BJ (cell line): ENCODE data around the gene OXTR. TPM values are rescaled to one million over a fixed set of nuclear protein-coding genes. Genes with fewer than 3 reads are reported as not detected.

Experiments used
- CTCF ChIA-PET: fragments of 350-600 bp; formaldehyde crosslinking; extraction: SDS; loops from one replicate; lab custom pipeline; 2021; ENCODE audit warnings: antibody characterized with exemption, inconsistent platforms; lab: Yijun Ruan, JAX
- POLR2A ChIA-PET: fragments of 300-600 bp; sonication (Branson Sonifier 250); formaldehyde crosslinking; extraction: SDS; loops from one replicate; lab custom pipeline; 2021; ENCODE audit warnings: antibody characterized with exemption; lab: Charles Lee
- DNase-seq: peaks from one replicate; pipeline ENCODE4 v3.0.0-alpha.2; 2011; ENCODE audit warnings: low read depth
- H3K27me3 ChIP-seq: 2 replicates; pipeline ENCODE4 v1.6.0; 2011; ENCODE audit warnings: low read length; ENCODE audit not compliant: control insufficient read depth, insufficient read depth
- H3K36me3 ChIP-seq: 2 replicates; pipeline ENCODE4 v1.5.1; 2011; ENCODE audit warnings: low read length; ENCODE audit not compliant: control insufficient read depth, insufficient read depth
- H3K4me3 ChIP-seq: 2 replicates; pipeline ENCODE4 v1.5.1; 2011; ENCODE audit warnings: low read depth, mild to moderate bottlenecking, control low read depth, low read length
- CTCF ChIP-seq: IDR thresholded peaks from 2 replicates; pipeline ENCODE4 v1.5.1; 2011; ENCODE audit warnings: low read depth, mild to moderate bottlenecking, control low read depth, inconsistent platforms, low read length, moderate library complexity; ENCODE audit not compliant: insufficient read depth
- polyA plus RNA-seq: library from polyadenylated mRNA; depleted of rRNA; stranded (reverse); fragments of >200 nt; gene quantifications from 2 replicates; pipeline ENCODE4 v1.2.3, GENCODE V29; 2011

OXTR gene
- polyA plus RNA-seq, 1 experiment: 195 TPM

- POLR2A ChIA-PET: no interaction called here
- no peak for TF ChIP-seq CTCF
- Histone ChIP-seq H3K36me3 (no peaks in the 10 kb centered on the region), H3K4me3 (no peak overlapping the region), H3K27me3 (no peaks in the 10 kb centered on the region)
- DNase-seq: no peak
- CTCF ChIA-PET: no interaction called here
Observed at GRCh38 chr3:8737823-8738222, 31.6 kb downstream of the OXTR start.

GRCh38 chr3:8737301-8737700 is 32.1 kb downstream of the OXTR start:
- Histone ChIP-seq H3K27me3 (no peaks in the 10 kb centered on the region), H3K36me3 (no peaks in the 10 kb centered on the region), H3K4me3 (no peak overlapping the region)
- no peak for DNase-seq
- POLR2A ChIA-PET: no interaction called here
- CTCF ChIA-PET: no interaction called here
- TF ChIP-seq CTCF: no peak

GRCh38 chr3:8736436-8736835 is 33.0 kb downstream of the OXTR start:
- H3K4me3 ChIP-seq: no peak overlapping the region
- no peak for TF ChIP-seq CTCF
- no peaks in the 10 kb centered on the region for H3K27me3 ChIP-seq
- H3K36me3 ChIP-seq: no peaks in the 10 kb centered on the region
- CTCF ChIA-PET: interaction anchor here (1.5 kb wide), 1 partner anchor 73 kb away, joined by 6 read pairs; no protein-coding TSS in a partner anchor
- POLR2A ChIA-PET: no interaction called here
- no peak for DNase-seq

DNA sequence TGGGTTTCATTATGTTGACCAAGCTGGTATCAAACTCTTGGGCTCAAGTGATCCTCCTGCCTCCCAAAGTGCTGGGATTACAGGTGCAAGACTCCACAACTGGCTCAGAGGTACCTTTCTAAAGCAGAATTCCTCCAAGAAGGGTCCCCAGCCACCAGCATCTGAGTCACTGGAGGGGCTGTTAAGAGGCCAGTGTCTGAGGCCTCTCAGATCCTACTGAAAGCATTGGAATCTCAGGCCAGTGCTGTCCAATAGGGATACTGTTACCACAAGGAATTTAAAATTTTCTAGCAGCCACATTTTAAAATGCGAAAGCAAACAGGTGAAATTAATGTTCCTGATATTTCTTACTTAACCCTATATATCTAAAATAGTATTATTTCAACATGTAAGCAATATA is 34.5 kb downstream of the OXTR start:
- H3K36me3 ChIP-seq: no peaks in the 10 kb centered on the region
- H3K4me3 ChIP-seq: no peak overlapping the region
- no peak for TF ChIP-seq CTCF
- DNase-seq: no peak
- no peaks in the 10 kb centered on the region for H3K27me3 ChIP-seq
- ChIA-PET CTCF (interaction anchor here (1.5 kb wide), 1 partner anchor 71 kb away, joined by 6 read pairs; no protein-coding TSS in a partner anchor), POLR2A (interaction anchor here (0.6 kb wide), 1 partner anchor 30 kb away, joined by 4 read pairs; no protein-coding TSS in a partner anchor)

- no peak for DNase-seq
- ChIA-PET POLR2A (interaction anchor here (0.6 kb wide), 1 partner anchor 31 kb away, joined by 4 read pairs; no protein-coding TSS in a partner anchor), CTCF (no interaction called here)
- TF ChIP-seq CTCF: no peak
- Histone ChIP-seq H3K27me3 (no peaks in the 10 kb centered on the region), H3K36me3 (no peaks in the 10 kb centered on the region), H3K4me3 (no peak overlapping the region)
Observed at GRCh38 chr3:8734137-8734878, 35.1 kb downstream of the OXTR start.
